Measurements from ENCODE around the gene UQCC5. TPM values are rescaled to one million over a fixed set of nuclear protein-coding genes. Genes with fewer than 3 reads are reported as not detected.

Gene UQCC5
- total RNA-seq, 4 donors from 2014 or later, result 1.7 to 7.7 (median 4.1) TPM

GRCh38 chr3:52490035-52490938 is 46.1 kb upstream of the UQCC5 start:
- TF ChIP-seq, protein P1, sequence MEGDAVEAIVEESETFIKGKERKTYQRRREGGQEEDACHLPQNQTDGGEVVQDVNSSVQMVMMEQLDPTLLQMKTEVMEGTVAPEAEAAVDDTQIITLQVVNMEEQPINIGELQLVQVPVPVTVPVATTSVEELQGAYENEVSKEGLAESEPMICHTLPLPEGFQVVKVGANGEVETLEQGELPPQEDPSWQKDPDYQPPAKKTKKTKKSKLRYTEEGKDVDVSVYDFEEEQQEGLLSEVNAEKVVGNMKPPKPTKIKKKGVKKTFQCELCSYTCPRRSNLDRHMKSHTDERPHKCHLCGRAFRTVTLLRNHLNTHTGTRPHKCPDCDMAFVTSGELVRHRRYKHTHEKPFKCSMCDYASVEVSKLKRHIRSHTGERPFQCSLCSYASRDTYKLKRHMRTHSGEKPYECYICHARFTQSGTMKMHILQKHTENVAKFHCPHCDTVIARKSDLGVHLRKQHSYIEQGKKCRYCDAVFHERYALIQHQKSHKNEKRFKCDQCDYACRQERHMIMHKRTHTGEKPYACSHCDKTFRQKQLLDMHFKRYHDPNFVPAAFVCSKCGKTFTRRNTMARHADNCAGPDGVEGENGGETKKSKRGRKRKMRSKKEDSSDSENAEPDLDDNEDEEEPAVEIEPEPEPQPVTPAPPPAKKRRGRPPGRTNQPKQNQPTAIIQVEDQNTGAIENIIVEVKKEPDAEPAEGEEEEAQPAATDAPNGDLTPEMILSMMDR (IDR thresholded peaks at IDR 0.05), result no peak
- no peak for TF ChIP-seq POLR2A (IDR thresholded peaks at IDR 0.05)

DNA sequence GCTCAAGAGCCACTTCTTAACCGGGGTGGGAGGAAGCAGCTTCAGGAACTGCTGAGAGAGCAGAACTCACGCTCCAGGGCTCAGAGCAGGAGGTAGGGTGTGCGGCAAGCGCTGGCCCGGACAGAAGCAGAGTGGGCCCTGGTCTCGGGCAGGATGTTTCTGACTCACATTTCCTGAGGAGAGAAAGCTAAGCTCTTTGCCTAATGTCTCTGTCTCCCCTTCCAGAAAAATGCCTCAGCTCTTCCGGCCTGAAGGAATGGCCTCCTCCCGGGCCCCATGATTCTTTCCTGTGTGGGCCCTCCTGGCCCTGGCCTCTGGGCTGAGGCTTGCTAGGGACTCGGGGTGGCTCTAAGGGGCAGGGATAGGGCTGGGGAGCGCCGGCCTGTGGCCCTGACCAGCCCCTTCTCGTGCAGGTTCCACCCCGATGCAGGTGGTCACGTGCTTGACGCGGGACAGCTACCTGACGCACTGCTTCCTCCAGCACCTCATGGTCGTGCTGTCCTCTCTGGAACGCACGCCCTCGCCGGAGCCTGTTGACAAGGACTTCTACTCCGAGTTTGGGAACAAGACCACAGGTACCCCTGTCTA is 45.4 kb upstream of the UQCC5 start:
- Histone ChIP-seq H3K9me3 (no peaks in the 10 kb centered on the region), H3K36me3 (peaks cover 0 to 70% (median 0%) of the 10 kb centered on the region in 3 donors), H3K27me3 (no peaks in the 10 kb centered on the region), H3K4me3 (no peak overlapping the region), H3K4me1 (peaks cover 0 to 4% (median 0%) of the 10 kb centered on the region in 4 donors), H3K27ac (peak overlapping the region in 2 of 4 donors; percentile 55 to 64)
- TF ChIP-seq, protein P1 (IDR thresholded peaks at IDR 0.05), result no peak
- no peak for TF ChIP-seq POLR2A (IDR thresholded peaks at IDR 0.05)
- DNase-seq, result no peak

More at GRCh38 chr3:52490035-52490938, 46.1 kb upstream of the UQCC5 start:
- no peaks in the 10 kb centered on the region for H3K27me3 ChIP-seq
- peaks cover 0 to 4% (median 0%) of the 10 kb centered on the region in 4 donors for H3K4me1 ChIP-seq
- DNase-seq, result no peak
- H3K27ac ChIP-seq, result peak overlapping the region in 3 of 4 donors; percentile 25 to 64 (median 55)
- no peak overlapping the region for H3K4me3 ChIP-seq
- no peaks in the 10 kb centered on the region for H3K9me3 ChIP-seq
- peaks cover 0 to 77% (median 0%) of the 10 kb centered on the region in 3 donors for H3K36me3 ChIP-seq

GRCh38 chr3:52492059-52492458 is 44.3 kb upstream of the UQCC5 start:
- peaks cover 0 to 64% (median 0%) of the 10 kb centered on the region in 3 donors for H3K36me3 ChIP-seq
- DNase-seq, result no peak
- peaks cover 0 to 4% (median 0%) of the 10 kb centered on the region in 4 donors for H3K4me1 ChIP-seq
- H3K4me3 ChIP-seq, result no peak overlapping the region
- H3K9me3 ChIP-seq, result no peaks in the 10 kb centered on the region
- H3K27me3 ChIP-seq, result no peaks in the 10 kb centered on the region
- no peak overlapping the region for H3K27ac ChIP-seq
- TF ChIP-seq POLR2A (IDR thresholded peaks at IDR 0.05), result no peak
- TF ChIP-seq, protein P1 (IDR thresholded peaks at IDR 0.05), result no peak

- no peaks in the 10 kb centered on the region for H3K9me3 ChIP-seq
- TF ChIP-seq POLR2A (IDR thresholded peaks at IDR 0.05), result no peak
- TF ChIP-seq, protein P1 (IDR thresholded peaks at IDR 0.05), result no peak
- no peak overlapping the region for H3K4me3 ChIP-seq
- H3K4me1 ChIP-seq, result peaks cover 0 to 6% (median 2%) of the 10 kb centered on the region in 4 donors
- H3K36me3 ChIP-seq, result peaks cover 0 to 50% (median 0%) of the 10 kb centered on the region in 3 donors
- DNase-seq, result no peak
- no peaks in the 10 kb centered on the region for H3K27me3 ChIP-seq
- H3K27ac ChIP-seq, result no peak overlapping the region
Measured at GRCh38 chr3:52493232-52494017, 43.0 kb upstream of the UQCC5 start.

DNA sequence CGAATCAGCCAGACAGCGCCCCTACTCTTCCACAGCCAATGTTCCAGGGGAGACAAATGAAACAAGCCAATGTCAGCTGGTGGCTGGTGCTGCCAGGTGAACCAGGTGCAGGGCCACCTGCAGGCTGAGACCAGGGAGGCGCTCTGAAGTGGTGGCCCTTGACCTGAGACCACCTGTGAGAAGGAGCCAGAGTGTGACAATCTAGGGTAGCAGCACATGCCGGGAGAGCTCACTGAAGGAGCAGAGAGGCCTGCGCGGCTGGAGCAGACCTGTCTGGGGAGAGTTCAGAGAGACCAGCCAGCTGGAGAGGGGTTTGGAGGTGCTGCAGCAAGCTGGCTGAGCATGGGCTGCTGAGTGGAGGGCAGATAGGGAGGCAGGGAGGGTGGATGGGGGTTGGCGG is 42.0 kb upstream of the UQCC5 start:
- peaks cover 0 to 8% (median 3%) of the 10 kb centered on the region in 4 donors for H3K4me1 ChIP-seq
- TF ChIP-seq, protein P1 (IDR thresholded peaks at IDR 0.05), result no peak
- no peak for TF ChIP-seq POLR2A (IDR thresholded peaks at IDR 0.05)

More for the DNA sequence above, 42.0 kb upstream of the UQCC5 start:
- peak overlapping the region in 2 of 4 donors; percentile 54 to 74 for H3K27ac ChIP-seq
- no peaks in the 10 kb centered on the region for H3K27me3 ChIP-seq
- no peaks in the 10 kb centered on the region for H3K9me3 ChIP-seq
- H3K36me3 ChIP-seq, result peaks cover 0 to 40% (median 0%) of the 10 kb centered on the region in 3 donors
- no peak for DNase-seq
- H3K4me3 ChIP-seq, result peak overlapping the region in 1 of 4 donors; percentile 41

Data from Peyer's patch (tissue), 4 donors.